Measurements from ENCODE around the gene CD200R1L. TPM values are rescaled to one million over a fixed set of nuclear protein-coding genes. Genes with fewer than 3 reads are reported as not detected.

The CD200R1L gene
- total RNA-seq, 2 experiments from 2014 or later: not detected

DNA sequence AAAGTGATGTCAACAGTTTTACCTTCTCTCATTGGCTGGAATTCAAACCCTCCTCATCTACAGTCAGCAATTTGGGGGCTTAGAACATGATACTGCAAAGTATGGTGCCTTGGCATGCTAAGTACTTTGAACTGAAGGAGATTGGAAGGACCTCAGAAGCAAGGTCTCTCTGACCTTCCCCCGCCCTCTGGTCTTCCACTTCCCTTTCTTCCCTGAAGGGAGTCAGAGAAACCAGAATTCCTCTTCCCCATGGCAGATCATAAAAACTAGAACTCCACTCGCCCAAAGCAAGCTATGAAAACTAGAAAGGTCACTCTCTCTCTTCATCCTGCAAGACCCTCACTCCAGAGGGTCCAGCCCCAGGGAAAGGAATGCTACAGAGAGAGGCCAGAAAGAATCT, 64.2 kb downstream of the CD200R1L start:
- ChIA-PET POLR2A (no interaction called here), CTCF (no interaction called here)
- H3K9me3 Mint-ChIP-seq: peaks cover 5% of the 10 kb centered on the region
- no peak for DNase-seq
- ATAC-seq: no peak
- no peak overlapping the region for H3K27ac Mint-ChIP-seq
- no peaks in the 10 kb centered on the region for H3K36me3 Mint-ChIP-seq (ENCODE audit: low read depth)
- H3K4me3 Mint-ChIP-seq: no peak overlapping the region
- TF ChIP-seq, protein P1, sequence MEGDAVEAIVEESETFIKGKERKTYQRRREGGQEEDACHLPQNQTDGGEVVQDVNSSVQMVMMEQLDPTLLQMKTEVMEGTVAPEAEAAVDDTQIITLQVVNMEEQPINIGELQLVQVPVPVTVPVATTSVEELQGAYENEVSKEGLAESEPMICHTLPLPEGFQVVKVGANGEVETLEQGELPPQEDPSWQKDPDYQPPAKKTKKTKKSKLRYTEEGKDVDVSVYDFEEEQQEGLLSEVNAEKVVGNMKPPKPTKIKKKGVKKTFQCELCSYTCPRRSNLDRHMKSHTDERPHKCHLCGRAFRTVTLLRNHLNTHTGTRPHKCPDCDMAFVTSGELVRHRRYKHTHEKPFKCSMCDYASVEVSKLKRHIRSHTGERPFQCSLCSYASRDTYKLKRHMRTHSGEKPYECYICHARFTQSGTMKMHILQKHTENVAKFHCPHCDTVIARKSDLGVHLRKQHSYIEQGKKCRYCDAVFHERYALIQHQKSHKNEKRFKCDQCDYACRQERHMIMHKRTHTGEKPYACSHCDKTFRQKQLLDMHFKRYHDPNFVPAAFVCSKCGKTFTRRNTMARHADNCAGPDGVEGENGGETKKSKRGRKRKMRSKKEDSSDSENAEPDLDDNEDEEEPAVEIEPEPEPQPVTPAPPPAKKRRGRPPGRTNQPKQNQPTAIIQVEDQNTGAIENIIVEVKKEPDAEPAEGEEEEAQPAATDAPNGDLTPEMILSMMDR (IDR thresholded peaks at IDR 0.05): no peak
- intact Hi-C loops (cut with micrococcal nuclease): no loop called here
- H3K4me1 Mint-ChIP-seq (ENCODE audit: low read depth): no peaks in the 10 kb centered on the region
- H3K27me3 Mint-ChIP-seq: no peaks in the 10 kb centered on the region

- intact Hi-C loops (cut with micrococcal nuclease): no loop called here
- CTCF ChIA-PET: interaction anchor here (2.6 kb wide), 1 partner anchor 139 kb away, joined by 8 read pairs; no protein-coding TSS in a partner anchor
These were observed 65.1 kb downstream of the CD200R1L start for GRCh38 chr3:112781599-112781998.

DNA sequence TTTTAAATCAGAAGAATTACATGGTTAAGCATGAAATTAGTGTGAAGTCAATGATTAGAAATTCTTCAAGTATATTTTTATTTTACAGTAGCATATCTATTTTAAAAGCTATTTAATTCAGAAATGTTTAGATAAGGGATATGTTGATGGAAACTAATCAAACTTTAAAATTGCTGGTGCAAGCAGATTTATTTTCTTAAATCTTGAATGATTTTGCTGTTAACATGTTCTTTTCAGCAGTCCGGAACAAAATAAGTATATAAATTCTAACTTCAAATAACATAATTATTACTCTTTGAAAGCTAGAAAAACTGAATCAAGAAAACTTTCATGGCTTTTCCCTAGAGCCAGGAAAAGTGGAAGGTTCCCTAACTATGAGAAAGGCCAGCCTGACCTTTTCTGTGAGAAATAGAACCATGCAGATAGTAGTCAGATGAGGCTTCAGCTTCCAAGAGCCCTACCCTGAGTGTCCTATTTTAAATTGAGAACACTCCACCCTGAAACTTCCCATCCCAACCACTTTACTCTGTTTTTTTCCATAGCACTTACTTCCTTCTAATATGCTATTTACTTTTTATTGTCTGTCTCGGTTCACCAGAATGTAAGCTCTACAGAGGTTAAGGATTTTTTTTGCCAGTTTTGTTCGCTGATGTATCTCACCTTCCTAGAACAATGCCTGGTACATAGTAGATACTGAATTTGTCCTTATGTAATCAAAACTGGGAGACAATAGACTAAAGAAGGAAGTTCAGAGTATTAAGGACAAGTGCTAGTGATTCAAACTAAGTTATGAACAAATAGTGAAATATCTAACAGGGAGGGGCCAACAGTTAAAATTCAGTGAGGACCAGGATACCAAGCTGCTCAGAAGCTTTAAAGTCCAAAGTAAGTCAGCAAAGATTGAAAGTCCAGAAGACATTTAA, 66.8 kb downstream of the CD200R1L start:
- ChIA-PET POLR2A (interaction anchor here (1.0 kb wide), 1 partner anchor 152 kb away, joined by 3 read pairs; no protein-coding TSS in a partner anchor), CTCF (interaction anchor here (0.9 to 2.6 kb wide), 4 partner anchors 19 to 199 kb away, joined by 3 to 8 read pairs (median 4); no protein-coding TSS in a partner anchor)
- no peaks in the 10 kb centered on the region for H3K36me3 Mint-ChIP-seq (ENCODE audit: low read depth)
- ATAC-seq: no peak
- no peak overlapping the region for H3K4me3 Mint-ChIP-seq
- H3K27ac Mint-ChIP-seq: no peak overlapping the region
- H3K27me3 Mint-ChIP-seq: no peaks in the 10 kb centered on the region
- TF ChIP-seq, protein P1 (IDR thresholded peaks at IDR 0.05): no peak
- intact Hi-C loops (cut with micrococcal nuclease): no loop called here
- peaks cover 4% of the 10 kb centered on the region for H3K4me1 Mint-ChIP-seq (ENCODE audit: low read depth)
- H3K9me3 Mint-ChIP-seq: no peaks in the 10 kb centered on the region
- no peak for DNase-seq

More at GRCh38 chr3:112781599-112781998, 65.1 kb downstream of the CD200R1L start:
- Mint-ChIP-seq H3K36me3 (ENCODE audit: low read depth) (no peaks in the 10 kb centered on the region), H3K4me3 (no peak overlapping the region), H3K9me3 (no peaks in the 10 kb centered on the region), H3K27ac (no peak overlapping the region), H3K4me1 (ENCODE audit: low read depth) (no peaks in the 10 kb centered on the region), H3K27me3 (no peaks in the 10 kb centered on the region)
- ATAC-seq (no peak), DNase-seq (no peak)
- TF ChIP-seq, protein P1 (IDR thresholded peaks at IDR 0.05): no peak
- POLR2A ChIA-PET: no interaction called here

DNA sequence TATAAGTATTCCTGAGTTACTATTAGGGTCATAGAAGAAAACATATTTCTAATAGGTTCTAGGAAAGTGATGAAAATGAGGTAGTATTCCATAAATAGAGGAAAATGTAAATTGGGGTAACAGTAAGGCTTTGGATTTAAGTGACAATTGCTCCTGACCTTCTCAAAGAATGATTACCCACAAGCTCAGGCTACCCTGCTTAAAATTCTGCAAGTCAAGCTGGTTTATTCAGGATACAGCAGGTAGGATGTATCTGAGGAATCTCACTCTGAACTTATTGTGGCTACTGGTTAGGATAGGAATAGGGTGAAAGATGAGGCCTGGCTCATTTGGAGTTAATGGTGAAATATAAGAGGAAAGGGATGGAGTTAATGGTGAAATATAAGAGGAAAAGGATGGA, 67.7 kb downstream of the CD200R1L start:
- ATAC-seq (no peak), DNase-seq (no peak)
- TF ChIP-seq, protein P1 (IDR thresholded peaks at IDR 0.05): no peak
- Mint-ChIP-seq H3K36me3 (ENCODE audit: low read depth) (no peaks in the 10 kb centered on the region), H3K9me3 (no peaks in the 10 kb centered on the region), H3K27me3 (no peaks in the 10 kb centered on the region), H3K4me3 (no peak overlapping the region), H3K4me1 (ENCODE audit: low read depth) (peaks cover 10% of the 10 kb centered on the region), H3K27ac (no peak overlapping the region)
- CTCF ChIA-PET: interaction anchor here (0.9 to 2.6 kb wide), 3 partner anchors 18 to 136 kb away, joined by 3 to 8 read pairs (median 5); no protein-coding TSS in a partner anchor
- intact Hi-C loops (cut with micrococcal nuclease): no loop called here
- POLR2A ChIA-PET: interaction anchor here (1.0 kb wide), 1 partner anchor 153 kb away, joined by 3 read pairs; no protein-coding TSS in a partner anchor
